WTC11 (cell line): Measurements from ENCODE around the gene RAB4A. TPM values are rescaled to one million over a fixed set of nuclear protein-coding genes. Genes with fewer than 3 reads are reported as not detected.

ENCODE experiments used
- ATAC-seq: fragments of 200-7000 bp; cut with Tn5 transposase; 2 replicates; pipeline ENCODE4 v1.10.0; 2021; ENCODE audit warnings: mild to moderate bottlenecking, moderate library complexity
- CTCF ChIA-PET: fragments of 300-600 bp; sonication (Branson Sonifier 250); formaldehyde crosslinking; loops from one replicate; lab custom pipeline; 2021; ENCODE audit warnings: antibody characterized with exemption; lab: Charles Lee
- POLR2A ChIA-PET: fragments of 350-600 bp; sonication (Branson Sonifier 250); formaldehyde crosslinking; loops from one replicate; lab custom pipeline; 2021; ENCODE audit warnings: antibody characterized with exemption; lab: Charles Lee
- DNase-seq: peaks from one replicate; pipeline ENCODE4 v3.0.0; 2021; ENCODE audit warnings: low spot score
- H3K27ac Mint-ChIP-seq: 2 replicates; pipeline ENCODE4 v1.8.0; 2021; ENCODE audit warnings: mixed read lengths
- H3K27me3 Mint-ChIP-seq: 2 replicates; pipeline ENCODE4 v1.8.0; 2021; ENCODE audit warnings: low read depth, mild to moderate bottlenecking, moderate library complexity, mixed read lengths
- H3K36me3 Mint-ChIP-seq: 2 replicates; pipeline ENCODE4 v1.8.0; 2021; ENCODE audit warnings: mixed read lengths
- H3K4me1 Mint-ChIP-seq: 2 replicates; pipeline ENCODE4 v1.8.0; 2022; ENCODE audit warnings: mixed read lengths
- H3K4me3 Mint-ChIP-seq: 2 replicates; pipeline ENCODE4 v1.8.0; 2021; ENCODE audit warnings: mild to moderate bottlenecking, moderate library complexity, mixed read lengths
- H3K9me3 Mint-ChIP-seq: 2 replicates; pipeline ENCODE4 v1.8.0; 2021; ENCODE audit warnings: mixed read lengths
- ARID4B ChIP-seq: sonication (generic); formaldehyde crosslinking; IDR thresholded peaks from 2 replicates; pipeline ENCODE4 v1.8.0; 2023; ENCODE audit warnings: missing genetic modification reagents, mild to moderate bottlenecking, borderline replicate concordance
- ELF4 ChIP-seq: sonication (generic); formaldehyde crosslinking; IDR thresholded peaks from 2 replicates; pipeline ENCODE4 v1.8.1; 2022; ENCODE audit warnings: low read depth, mild to moderate bottlenecking, moderate library complexity, missing genetic modification reagents
- ETV6 ChIP-seq: sonication (generic); formaldehyde crosslinking; IDR thresholded peaks from 2 replicates; pipeline ENCODE4 v1.8.1; 2022; ENCODE audit warnings: mild to moderate bottlenecking, missing genetic modification reagents
- GRHL2 ChIP-seq: fragments of 250-450 bp; sonication (Bioruptor Pico); IDR thresholded peaks from 2 replicates; pipeline ENCODE4 v1.8.0; 2022; ENCODE audit warnings: mild to moderate bottlenecking, moderate library complexity; ENCODE audit not compliant: insufficient replicate concordance, severe bottlenecking
- HMGA2 ChIP-seq: fragments of 250-450 bp; sonication (Bioruptor Pico); IDR thresholded peaks from 2 replicates; pipeline ENCODE4 v1.4.0; 2021; ENCODE audit warnings: mild to moderate bottlenecking, moderate library complexity
- JAZF1 ChIP-seq: fragments of 250-450 bp; sonication (Bioruptor Pico); IDR thresholded peaks from 2 replicates; pipeline ENCODE4 v1.9.0; 2021; ENCODE audit warnings: moderate library complexity, mild to moderate bottlenecking, inconsistent platforms
- MYBL2 ChIP-seq: sonication (generic); formaldehyde crosslinking; IDR thresholded peaks from 2 replicates; pipeline ENCODE4 v1.8.1; 2023; ENCODE audit warnings: mild to moderate bottlenecking, moderate library complexity, missing genetic modification reagents
- NFATC4 ChIP-seq: fragments of 250-450 bp; sonication (Bioruptor Pico); IDR thresholded peaks from 2 replicates; pipeline ENCODE4 v1.9.0; 2021; ENCODE audit warnings: mild to moderate bottlenecking
- NR1H2 ChIP-seq: sonication (generic); formaldehyde crosslinking; IDR thresholded peaks from 2 replicates; pipeline ENCODE4 v1.9.0; 2021; ENCODE audit warnings: mild to moderate bottlenecking, moderate library complexity, missing genetic modification reagents
- NR2C2 ChIP-seq: sonication (generic); formaldehyde crosslinking; IDR thresholded peaks from 2 replicates; pipeline ENCODE4 v1.8.0; 2022; ENCODE audit warnings: mild to moderate bottlenecking, missing genetic modification reagents
- NR3C1 ChIP-seq: sonication (generic); formaldehyde crosslinking; conservative IDR thresholded peaks from 2 replicates; pipeline ENCODE4 v1.8.1; 2023; ENCODE audit warnings: low read depth, mild to moderate bottlenecking, missing genetic modification reagents
- RELA ChIP-seq: sonication (generic); formaldehyde crosslinking; IDR thresholded peaks from 2 replicates; pipeline ENCODE4 v1.8.1; 2022; ENCODE audit warnings: missing genetic modification reagents, mild to moderate bottlenecking, borderline replicate concordance
- RORB ChIP-seq: fragments of 250-450 bp; sonication (Bioruptor Pico); IDR thresholded peaks from 2 replicates; pipeline ENCODE4 v1.9.0; 2021; ENCODE audit warnings: mild to moderate bottlenecking
- SMAD3 ChIP-seq: sonication (generic); formaldehyde crosslinking; IDR thresholded peaks from 2 replicates; pipeline ENCODE4 v1.8.0; 2022; ENCODE audit warnings: missing genetic modification reagents, mild to moderate bottlenecking, borderline replicate concordance
- SMAD4 ChIP-seq: sonication (generic); formaldehyde crosslinking; IDR thresholded peaks from 2 replicates; pipeline ENCODE4 v1.8.0; 2022; ENCODE audit warnings: mild to moderate bottlenecking, missing genetic modification reagents
- TP53 ChIP-seq: sonication (generic); formaldehyde crosslinking; IDR thresholded peaks from 2 replicates; pipeline ENCODE4 v1.8.1; 2023; ENCODE audit warnings: mild to moderate bottlenecking, missing genetic modification reagents
- USF2 ChIP-seq: sonication (generic); formaldehyde crosslinking; IDR thresholded peaks from 2 replicates; pipeline ENCODE4 v1.8.1; 2023; ENCODE audit warnings: mild to moderate bottlenecking, missing genetic modification reagents, moderate library complexity
- ZMAT4 ChIP-seq: fragments of 250-450 bp; sonication (Bioruptor Pico); IDR thresholded peaks from 2 replicates; pipeline ENCODE4 v1.9.0; 2021; ENCODE audit warnings: mild to moderate bottlenecking
- ZNF121 ChIP-seq: sonication (generic); formaldehyde crosslinking; IDR thresholded peaks from 2 replicates; pipeline ENCODE4 v1.8.0; 2023; ENCODE audit warnings: missing genetic modification reagents
- ZNF263 ChIP-seq: sonication (generic); formaldehyde crosslinking; IDR thresholded peaks from 2 replicates; pipeline ENCODE4 v1.8.1; 2022; ENCODE audit warnings: low read depth, mild to moderate bottlenecking, moderate library complexity, missing genetic modification reagents
- ZNF512 ChIP-seq: sonication (generic); formaldehyde crosslinking; IDR thresholded peaks from 2 replicates; pipeline ENCODE4 v1.8.1; 2022; ENCODE audit warnings: missing genetic modification reagents, borderline replicate concordance
- ZNF532 ChIP-seq: fragments of 250-450 bp; sonication (Bioruptor Pico); IDR thresholded peaks from 2 replicates; pipeline ENCODE4 v1.9.0; 2021; ENCODE audit warnings: mild to moderate bottlenecking, borderline replicate concordance
- ZSCAN18 ChIP-seq: fragments of 250-450 bp; sonication (Bioruptor Pico); IDR thresholded peaks from 2 replicates; pipeline ENCODE4 v2.1.2; 2022; ENCODE audit warnings: mild to moderate bottlenecking, moderate library complexity
- total RNA-seq: library from RNA; stranded (reverse); gene quantifications from 3 replicates; pipeline ENCODE4 v1.2.3, GENCODE V29; 2021

The RAB4A gene
- total RNA-seq, 1 experiment from 2014 or later: 67.9 TPM

GRCh38 chr1:229251185-229251584, 19.7 kb upstream of the RAB4A start:
- no peaks in the 10 kb centered on the region for H3K9me3 Mint-ChIP-seq
- no peak overlapping the region for H3K4me3 Mint-ChIP-seq
- H3K36me3 Mint-ChIP-seq: no peaks in the 10 kb centered on the region
- POLR2A ChIA-PET: no interaction called here
- CTCF ChIA-PET: no interaction called here
- peaks cover 41% of the 10 kb centered on the region for H3K4me1 Mint-ChIP-seq
- ATAC-seq (no peak), DNase-seq (no peak)
- H3K27ac Mint-ChIP-seq: no peak overlapping the region
- no peaks in the 10 kb centered on the region for H3K27me3 Mint-ChIP-seq
- TF ChIP-seq SMAD4 (CRISPR knock-in tag) (no peak), ZNF512 (CRISPR knock-in tag) (no peak), ETV6 (no peak), JAZF1 (CRISPR knock-in tag) (no peak), NFATC4 (CRISPR knock-in tag) (no peak), MYBL2 (no peak), USF2 (CRISPR knock-in tag) (no peak)

- Mint-ChIP-seq H3K36me3 (no peaks in the 10 kb centered on the region), H3K27me3 (no peaks in the 10 kb centered on the region), H3K4me3 (no peak overlapping the region), H3K9me3 (no peaks in the 10 kb centered on the region), H3K4me1 (peaks cover 41% of the 10 kb centered on the region), H3K27ac (peak overlapping the region; percentile 89; the same call in 1 of the 2 replicates)
- ATAC-seq (no peak), DNase-seq (no peak)
- POLR2A ChIA-PET: no interaction called here
- CTCF ChIA-PET: interaction anchor here (1.1 kb wide), 1 partner anchor 266 kb away, joined by 3 read pairs; no protein-coding TSS in a partner anchor
- TF ChIP-seq ELF4 (CRISPR knock-in tag) (no peak), ZNF121 (CRISPR knock-in tag) (no peak), NR1H2 (CRISPR knock-in tag) (no peak), ZSCAN18 (CRISPR knock-in tag) (no peak), HMGA2 (no peak), RELA (CRISPR knock-in tag) (no peak), SMAD3 (CRISPR knock-in tag) (no peak), TP53 (CRISPR knock-in tag) (no peak), RORB (CRISPR knock-in tag) (no peak), ZNF263 (no peak), GRHL2 (no peak), NR2C2 (CRISPR knock-in tag) (no peak), ARID4B (CRISPR knock-in tag) (no peak), ZMAT4 (CRISPR knock-in tag) (no peak), NR3C1 (no peak), ZNF532 (CRISPR knock-in tag) (no peak)
Observed at GRCh38 chr1:229252228-229252984, 18.5 kb upstream of the RAB4A start.
